Neural progenitor cell (in vitro differentiated cells): Measurements from ENCODE around the gene HDC. TPM values are rescaled to one million over a fixed set of nuclear protein-coding genes. Genes with fewer than 3 reads are reported as not detected.

ENCODE experiments used
- DNase-seq: peaks from one replicate; pipeline ENCODE4 v3.0.0-alpha.2; 2016; ENCODE audit warnings: low spot score
- H2AFZ ChIP-seq: fragments of 200-600 bp; sonication (generic); replicated peaks from 2 replicates; pipeline ENCODE4 v1.6.1; 2016; ENCODE audit warnings: antibody characterized with exemption
- H3F3A ChIP-seq: fragments of 200-600 bp; sonication (generic); 2 replicates; pipeline ENCODE4 v1.6.1; 2016; ENCODE audit warnings: antibody characterized with exemption, low read depth
- H3K27ac ChIP-seq: fragments of 200-600 bp; sonication (generic); 2 replicates; pipeline ENCODE4 v1.5.1; 2016; ENCODE audit warnings: mild to moderate bottlenecking
- H3K27me3 ChIP-seq: fragments of 200-600 bp; sonication (generic); 2 replicates; pipeline ENCODE4 v1.6.1; 2016; ENCODE audit warnings: mild to moderate bottlenecking, moderate library complexity
- H3K36me3 ChIP-seq: fragments of 200-600 bp; sonication (generic); 2 replicates; pipeline ENCODE4 v1.5.1; 2016
- H3K4me1 ChIP-seq: fragments of 200-600 bp; sonication (generic); 2 replicates; pipeline ENCODE4 v1.6.1; 2016; ENCODE audit warnings: mixed run types
- H3K4me2 ChIP-seq: fragments of 200-600 bp; sonication (generic); 2 replicates; pipeline ENCODE4 v1.6.1; 2016
- H3K4me3 ChIP-seq: fragments of 200-600 bp; sonication (generic); 2 replicates; pipeline ENCODE4 v1.5.1; 2016
- H3K79me2 ChIP-seq: fragments of 200-600 bp; sonication (generic); 2 replicates; pipeline ENCODE4 v1.6.1; 2016; ENCODE audit warnings: low read depth
- H3K9ac ChIP-seq: fragments of 200-600 bp; sonication (generic); 2 replicates; pipeline ENCODE4 v1.6.1; 2016
- H3K9me3 ChIP-seq: fragments of 200-600 bp; sonication (generic); 2 replicates; pipeline ENCODE4 v1.5.1; 2016; ENCODE audit warnings: low read depth
- H4K20me1 ChIP-seq: fragments of 200-600 bp; sonication (generic); 2 replicates; pipeline ENCODE4 v1.6.1; 2016; ENCODE audit warnings: low read depth
- H3K27ac Mint-ChIP-seq: 3 replicates; pipeline ENCODE4 v1.8.0; 2021; ENCODE audit warnings: mixed read lengths
- H3K27me3 Mint-ChIP-seq: 2 replicates; pipeline ENCODE4 v1.8.0; 2022; ENCODE audit warnings: low read depth, mild to moderate bottlenecking, inconsistent platforms, moderate library complexity, mixed read lengths; ENCODE audit not compliant: insufficient read depth
- H3K36me3 Mint-ChIP-seq: 3 replicates; pipeline ENCODE4 v1.8.0; 2021; ENCODE audit warnings: mixed read lengths
- H3K4me1 Mint-ChIP-seq: 3 replicates; pipeline ENCODE4 v1.8.0; 2021; ENCODE audit warnings: mixed read lengths
- H3K4me3 Mint-ChIP-seq: 3 replicates; pipeline ENCODE4 v1.8.0; 2021; ENCODE audit warnings: mild to moderate bottlenecking, moderate library complexity, mixed read lengths
- H3K9me3 Mint-ChIP-seq: 3 replicates; pipeline ENCODE4 v1.8.0; 2020; ENCODE audit warnings: mixed read lengths
- CTCF ChIP-seq: fragments of 200-600 bp; sonication (generic); IDR thresholded peaks from 2 replicates; pipeline ENCODE4 v1.5.1; 2017; ENCODE audit warnings: antibody characterized with exemption, mild to moderate bottlenecking
- EZH2 ChIP-seq: fragments of 200-600 bp; sonication (generic); IDR thresholded peaks from 2 replicates; pipeline ENCODE4 v1.6.1; 2017; ENCODE audit warnings: antibody characterized with exemption, mild to moderate bottlenecking, moderate library complexity
- EZH2phosphoT487 ChIP-seq: fragments of 200-600 bp; sonication (generic); IDR thresholded peaks from 2 replicates; pipeline ENCODE4 v1.6.1; 2017; ENCODE audit warnings: antibody characterized with exemption
- total RNA-seq: library from RNA; depleted of rRNA; stranded (reverse); fragments of >200 nt; gene quantifications from 2 replicates; pipeline ENCODE4 v1.2.3, GENCODE V29; 2015; ENCODE audit warnings: low replicate concordance

Gene HDC
- total RNA-seq, 1 donor from 2014 or later = not detected

DNA sequence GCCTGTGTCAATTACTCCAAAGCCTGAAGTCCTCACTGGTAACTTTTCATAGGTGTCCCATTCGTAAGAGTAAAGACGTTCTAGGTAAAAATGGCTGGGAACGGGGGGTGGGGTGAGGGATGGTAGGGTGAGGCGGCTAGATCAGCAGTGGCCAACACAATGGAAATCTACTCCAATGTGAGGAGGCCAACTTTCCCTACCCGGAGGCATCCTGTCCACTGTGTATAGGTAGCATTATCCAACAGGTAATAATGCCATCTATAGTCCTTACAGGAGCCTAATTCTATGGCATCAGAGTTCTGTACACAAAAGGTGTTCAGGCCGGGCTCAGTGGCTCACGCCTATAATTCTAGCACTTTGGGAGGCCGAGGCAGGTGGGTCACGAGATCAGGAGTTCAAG is 29.1 kb downstream of the HDC start:
- Histone ChIP-seq H3K4me3 (no peak overlapping the region), H3K27me3 (no peaks in the 10 kb centered on the region), H3K4me1 (no peaks in the 10 kb centered on the region), H3K36me3 (no peaks in the 10 kb centered on the region), H3K27ac (no peak overlapping the region), H3K79me2 (no peaks in the 10 kb centered on the region), H3K9me3 (no peaks in the 10 kb centered on the region), H3F3A (no peaks in the 10 kb centered on the region), H3K9ac (no peak overlapping the region), H4K20me1 (no peaks in the 10 kb centered on the region), H2AFZ (no peak overlapping the region), H3K4me2 (no peak overlapping the region)
- no peak for DNase-seq
- no peak for TF ChIP-seq CTCF
- TF ChIP-seq EZH2 = no peak
- no peak for TF ChIP-seq EZH2phosphoT487
- no peaks in the 10 kb centered on the region for H3K36me3 Mint-ChIP-seq
- H3K27ac Mint-ChIP-seq = no peak overlapping the region
- H3K9me3 Mint-ChIP-seq = no peaks in the 10 kb centered on the region
- peaks cover 4% of the 10 kb centered on the region for H3K27me3 Mint-ChIP-seq
- no peak overlapping the region for H3K4me3 Mint-ChIP-seq
- peaks cover 3% of the 10 kb centered on the region for H3K4me1 Mint-ChIP-seq

- H3K9me3 Mint-ChIP-seq = no peaks in the 10 kb centered on the region
- peaks cover 3% of the 10 kb centered on the region for H3K4me1 Mint-ChIP-seq
- Histone ChIP-seq H3K79me2 (no peaks in the 10 kb centered on the region), H3K27me3 (no peaks in the 10 kb centered on the region), H3K36me3 (no peaks in the 10 kb centered on the region), H3K4me2 (no peak overlapping the region), H3F3A (no peaks in the 10 kb centered on the region), H3K4me3 (no peak overlapping the region), H2AFZ (no peak overlapping the region), H3K27ac (no peak overlapping the region), H4K20me1 (no peaks in the 10 kb centered on the region), H3K9ac (no peak overlapping the region), H3K4me1 (no peaks in the 10 kb centered on the region), H3K9me3 (no peaks in the 10 kb centered on the region)
- DNase-seq = no peak
- no peak overlapping the region for H3K4me3 Mint-ChIP-seq
- H3K27me3 Mint-ChIP-seq = peaks cover 4% of the 10 kb centered on the region
- no peak overlapping the region for H3K27ac Mint-ChIP-seq
- TF ChIP-seq CTCF (no peak), EZH2phosphoT487 (no peak), EZH2 (no peak)
- H3K36me3 Mint-ChIP-seq = no peaks in the 10 kb centered on the region
Observed at GRCh38 chr15:50235794-50236193, 29.7 kb downstream of the HDC start.

- Mint-ChIP-seq H3K4me1 (peaks cover 3% of the 10 kb centered on the region), H3K27ac (no peak overlapping the region), H3K4me3 (no peak overlapping the region), H3K9me3 (no peaks in the 10 kb centered on the region), H3K36me3 (no peaks in the 10 kb centered on the region), H3K27me3 (peaks cover 4% of the 10 kb centered on the region)
- TF ChIP-seq EZH2phosphoT487 = no peak
- TF ChIP-seq EZH2 = no peak
- no peak for TF ChIP-seq CTCF
- H3F3A ChIP-seq = no peaks in the 10 kb centered on the region
- no peak overlapping the region for H2AFZ ChIP-seq
- H4K20me1 ChIP-seq = no peaks in the 10 kb centered on the region
- no peak overlapping the region for H3K9ac ChIP-seq
- no peak overlapping the region for H3K4me3 ChIP-seq
- H3K27ac ChIP-seq = no peak overlapping the region
- no peak overlapping the region for H3K4me2 ChIP-seq
- H3K4me1 ChIP-seq = no peaks in the 10 kb centered on the region
- no peaks in the 10 kb centered on the region for H3K9me3 ChIP-seq
- H3K27me3 ChIP-seq = no peaks in the 10 kb centered on the region
- H3K36me3 ChIP-seq = no peaks in the 10 kb centered on the region
- no peak for DNase-seq
- no peaks in the 10 kb centered on the region for H3K79me2 ChIP-seq
Observed at GRCh38 chr15:50234764-50235163, 30.8 kb downstream of the HDC start.
